Suprapubic skin (tissue), 4 donors: ENCODE data around the gene NFKBIZ.

Experiments used
- POLR2A ChIP-seq, 2 donors: fragments of 450-650 bp; IDR thresholded peaks; one replicate each; pipeline ENCODE4 v1.6.1; 2017; ENCODE audit warnings: antibody characterized with exemption in 2 of 2, mild to moderate bottlenecking in 2 of 2, moderate library complexity in 2 of 2
- POLR2AphosphoS5 ChIP-seq, 3 donors: sonication (generic); formaldehyde crosslinking; IDR thresholded peaks; one replicate each; pipeline ENCODE4 v1.6.1; 2017; ENCODE audit warnings: antibody characterized with exemption in 3 of 3

DNA sequence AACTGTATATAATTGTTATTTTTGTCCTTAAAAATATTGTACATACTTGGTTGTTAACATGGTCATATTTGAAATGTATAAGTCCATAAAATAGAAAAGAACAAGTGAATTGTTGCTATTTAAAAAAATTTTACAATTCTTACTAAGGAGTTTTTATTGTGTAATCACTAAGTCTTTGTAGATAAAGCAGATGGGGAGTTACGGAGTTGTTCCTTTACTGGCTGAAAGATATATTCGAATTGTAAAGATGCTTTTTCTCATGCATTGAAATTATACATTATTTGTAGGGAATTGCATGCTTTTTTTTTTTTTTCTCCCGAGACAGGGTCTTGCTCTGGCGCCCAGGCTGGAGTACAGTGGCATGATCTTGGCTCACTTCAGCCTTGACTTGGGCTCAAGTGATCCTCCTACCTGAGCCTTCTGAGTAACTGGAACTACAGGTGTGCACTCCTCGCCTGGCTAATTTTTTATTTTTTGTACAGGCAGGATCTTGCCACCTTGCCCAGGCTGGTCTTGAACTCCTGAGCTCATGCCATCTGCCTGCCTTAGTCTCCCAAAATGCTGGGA is 10.7 kb downstream of the NFKBIZ start:
- TF ChIP-seq POLR2A (IDR thresholded peaks at IDR 0.05) (no peak), POLR2AphosphoS5 (IDR thresholded peaks at IDR 0.05) (no peak)
